Measurements from ENCODE around the gene PPTC7.

- TF ChIP-seq CTCF (IDR thresholded peaks at IDR 0.05; ENCODE audit: low read depth, low read length, poor library complexity, severe bottlenecking), result no peak
- TF ChIP-seq EZH2phosphoT487 (IDR thresholded peaks at IDR 0.05; ENCODE audit: borderline replicate concordance, low read length), result no peak
Measured at GRCh38 chr12:110503432-110503831, 79.7 kb downstream of the PPTC7 start.

Data from DOHH2 (cell line).